ENCODE results near the gene TRPV3.

DNA sequence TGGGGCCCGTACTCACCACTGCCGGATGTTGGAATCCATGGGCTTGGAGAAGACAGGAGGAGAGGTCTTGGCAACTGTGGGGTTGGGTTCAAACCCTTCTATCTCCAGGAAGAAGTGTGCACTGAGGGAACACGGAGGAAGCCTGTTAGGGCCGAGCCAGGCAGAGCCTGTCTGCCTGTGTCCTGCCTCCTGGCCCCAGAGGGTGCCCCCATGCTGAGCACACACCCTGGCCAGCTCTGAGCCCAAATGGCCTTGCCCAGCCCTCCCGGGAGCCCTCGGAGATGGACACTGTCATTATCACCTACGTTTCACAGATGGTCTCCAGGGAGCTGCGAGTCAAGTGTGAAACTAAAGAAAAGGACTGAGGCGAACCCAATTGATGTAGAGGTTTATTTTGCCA lies 12.5 kb downstream of the TRPV3 start:
- no peak for TF ChIP-seq HNRNPLL (IDR thresholded peaks at IDR 0.05; ENCODE audit: low read depth, low read length, poor library complexity, severe bottlenecking)
- TF ChIP-seq U2AF2 (IDR thresholded peaks at IDR 0.05; ENCODE audit: low read depth, low read length) = no peak
- no peak for TF ChIP-seq THRA (CRISPR knock-in tag; IDR thresholded peaks at IDR 0.05; ENCODE audit: borderline replicate concordance)
- no peak for TF ChIP-seq ZNF510 (CRISPR knock-in tag; IDR thresholded peaks at IDR 0.05; ENCODE audit: low read depth)
- TF ChIP-seq TCF12 (IDR thresholded peaks at IDR 0.05) = no peak
- TF ChIP-seq TCF12 (CRISPR knock-in tag; IDR thresholded peaks at IDR 0.05) = no peak
